GM10248 (cell line): ENCODE data around the gene DUSP14.
"Not testable (repeated sequence)": the region's sequence is repeated elsewhere in the genome, so short reads cannot be mapped to it uniquely, and the experiment has no call there.

ENCODE experiments used
- CTCF ChIA-PET: fragments of 300-600 bp; sonication (Branson Sonifier 250); formaldehyde crosslinking; extraction: SDS; loops from one replicate; lab custom pipeline; 2021; ENCODE audit warnings: antibody characterized with exemption; lab: Yijun Ruan, JAX
- POLR2A ChIA-PET: fragments of 350-650 bp; sonication (Branson Sonifier 250); formaldehyde crosslinking; extraction: SDS; loops from one replicate; lab custom pipeline; 2020; ENCODE audit warnings: antibody characterized with exemption; lab: Yijun Ruan, JAX
- DNase-seq: peaks from one replicate; pipeline ENCODE4 v3.0.0; 2012; ENCODE audit errors: extremely low spot score
- CTCF ChIP-seq: IDR thresholded peaks from 2 replicates; pipeline ENCODE4 v1.5.1; 2012; ENCODE audit warnings: mild to moderate bottlenecking, low read depth; ENCODE audit errors: extremely low read depth, missing control alignments, control extremely low read depth

Gene DUSP14

GRCh38 chr17:37489197-37490001 lies at the start of gene DUSP14:
Gene DUSP14, plus strand, starts transcription at chr17:37489891. Its CDS starts 22,382 bp downstream, at chr17:37512273.
- ChIA-PET POLR2A (no interaction called here), CTCF (interaction anchor here (1.0 to 1.1 kb wide), 2 partner anchors 12 to 67 kb away, joined by 3 read pairs; no protein-coding TSS in a partner anchor)
- peak; percentile 97 for DNase-seq
- TF ChIP-seq CTCF: no peak

GRCh38 chr17:37440424-37440823 lies 49.3 kb upstream of the DUSP14 start:
- CTCF ChIA-PET: interaction anchor here (1.0 to 1.7 kb wide), 3 partner anchors 11 to 33 kb away, joined by 4 to 5 read pairs (median 4); partner anchors contain the start of genes ACACA and TADA2A
- TF ChIP-seq CTCF: no peak
- no peak for DNase-seq

GRCh38 chr17:37441369-37442014 lies 48.2 kb upstream of the DUSP14 start:
- DNase-seq: peak; percentile 59
- ChIA-PET POLR2A (interaction anchor here (0.9 kb wide), 1 partner anchor 11 kb away, joined by 4 read pairs; no protein-coding TSS in a partner anchor), CTCF (interaction anchor here (0.7 to 1.3 kb wide), 4 partner anchors 9 to 34 kb away, joined by 3 to 4 read pairs (median 4); partner anchors contain the start of genes ACACA and TADA2A)

More at GRCh38 chr17:37440424-37440823, 49.3 kb upstream of the DUSP14 start:
- POLR2A ChIA-PET: interaction anchor here (0.9 kb wide), 1 partner anchor 10 kb away, joined by 4 read pairs; no protein-coding TSS in a partner anchor

- ChIA-PET CTCF (interaction anchor here (1.2 to 1.7 kb wide), 3 partner anchors 8 to 73 kb away, joined by 3 to 12 read pairs (median 4); no protein-coding TSS in a partner anchor), POLR2A (no interaction called here)
- DNase-seq: peak; percentile 27
- TF ChIP-seq CTCF: no peak
These were observed 43.7 kb upstream of the DUSP14 start for GRCh38 chr17:37446027-37446426.

GRCh38 chr17:37447641-37448040 lies 42.0 kb upstream of the DUSP14 start:
- POLR2A ChIA-PET: no interaction called here
- no peak for TF ChIP-seq CTCF
- no peak for DNase-seq
- CTCF ChIA-PET: interaction anchor here (1.0 to 1.5 kb wide), 2 partner anchors 10 to 18 kb away, joined by 3 to 12 read pairs; no protein-coding TSS in a partner anchor

- TF ChIP-seq CTCF: no peak
- POLR2A ChIA-PET: no interaction called here
- CTCF ChIA-PET: interaction anchor here (1.4 to 2.7 kb wide), 4 partner anchors 9 to 21 kb away, joined by 3 to 11 read pairs (median 6); no protein-coding TSS in a partner anchor
- no peak for DNase-seq
These were observed 39.6 kb upstream of the DUSP14 start for GRCh38 chr17:37450112-37450511.

GRCh38 chr17:37457801-37458200 lies 31.9 kb upstream of the DUSP14 start:
- POLR2A ChIA-PET, DNase-seq: not testable (repeated sequence)
- CTCF ChIA-PET: interaction anchor here (1.1 to 3.6 kb wide), 3 partner anchors 19 to 84 kb away, joined by 3 to 11 read pairs (median 6); no protein-coding TSS in a partner anchor
